ENCODE data around the gene EYA3.

The EYA3 gene

DNA sequence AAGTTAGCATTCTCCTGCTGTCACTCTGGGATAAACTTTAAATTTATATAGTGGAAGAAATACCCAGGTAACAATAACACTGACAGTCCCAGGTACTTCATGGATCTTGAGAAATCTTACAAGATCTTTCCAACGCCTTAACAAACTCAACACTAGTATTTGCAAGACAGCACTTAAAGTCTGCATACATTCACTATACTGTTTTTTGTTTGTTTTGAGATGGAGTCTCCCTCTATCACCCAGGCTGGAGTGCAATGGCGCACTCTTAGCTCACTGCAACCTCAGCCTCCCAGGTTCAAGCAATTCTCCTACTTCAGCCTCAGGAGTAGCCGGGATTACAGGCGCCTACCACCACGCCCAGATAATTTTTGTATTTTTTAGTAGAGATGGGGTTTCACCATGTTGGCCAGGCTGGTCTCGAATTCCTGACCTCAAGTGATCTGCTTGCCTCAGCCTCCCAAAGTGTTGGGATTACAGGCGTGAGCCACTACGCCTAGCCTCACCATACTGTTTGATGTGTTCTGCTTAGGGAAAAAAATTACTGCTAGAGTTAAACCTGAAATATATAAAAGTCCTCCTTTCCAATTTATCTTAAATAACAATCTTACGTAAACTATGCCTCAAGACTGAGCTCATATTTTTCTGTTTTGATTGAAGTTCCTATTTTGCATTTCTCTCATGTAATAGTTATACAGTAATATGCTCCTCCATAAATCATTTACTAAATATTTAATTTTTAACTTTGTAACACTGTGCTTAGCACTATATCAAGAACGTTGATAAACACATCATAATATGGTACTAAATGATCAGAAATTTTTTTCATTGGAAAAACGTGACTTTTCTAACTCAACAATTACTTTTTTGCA, 17.5 kb downstream of the EYA3 start:
- Histone ChIP-seq H3K27ac (ENCODE audit: low read length) (no peak overlapping the region), H3K9me3 (ENCODE audit: control insufficient read depth in 2 of 2, low read length in 2 of 2) (no peaks in the 10 kb centered on the region), H3K27me3 (ENCODE audit: control insufficient read depth in 1 of 2, insufficient read depth in 2 of 2, low read length in 2 of 2) (no peaks in the 10 kb centered on the region), H3K4me3 (ENCODE audit: low read length in 2 of 2) (no peak overlapping the region), H3K9ac (ENCODE audit: low read length in 2 of 2) (no peak overlapping the region), H3K4me1 (ENCODE audit: control insufficient read depth, insufficient read depth, low read length) (no peaks in the 10 kb centered on the region), H3K36me3 (ENCODE audit: control insufficient read depth in 2 of 2, insufficient read depth in 2 of 2, low read length in 2 of 2) (no peaks in the 10 kb centered on the region)

DNA sequence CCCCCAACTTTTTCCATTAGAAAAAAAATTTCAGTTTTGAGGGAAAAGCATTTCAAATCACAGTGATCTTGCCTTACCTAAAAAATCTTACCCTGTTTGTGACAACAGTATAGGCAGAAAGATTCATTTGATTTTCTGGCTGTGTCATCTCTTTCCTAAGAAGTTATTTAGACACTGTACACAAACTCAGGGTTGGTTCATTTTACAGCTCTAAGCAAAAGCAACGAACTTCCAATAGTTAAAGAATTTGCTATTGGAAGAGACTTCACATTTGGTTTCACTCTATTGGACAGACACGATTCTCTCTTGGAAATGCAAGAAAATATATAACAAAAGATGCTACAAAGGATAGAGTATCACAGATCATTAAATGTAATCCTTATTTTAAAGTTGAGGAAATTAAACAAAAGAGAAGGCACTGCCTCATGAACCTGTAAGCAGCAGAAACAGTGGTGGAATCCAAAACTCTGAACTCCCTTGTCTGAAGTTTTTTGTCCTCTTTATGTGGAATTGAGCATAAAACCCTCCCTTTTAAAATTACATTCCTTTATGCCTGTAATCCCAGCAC, 20.8 kb downstream of the EYA3 start:
- Histone ChIP-seq H3K27me3 (ENCODE audit: control insufficient read depth in 1 of 2, insufficient read depth in 2 of 2, low read length in 2 of 2) (no peaks in the 10 kb centered on the region), H3K27ac (ENCODE audit: low read length) (no peak overlapping the region), H3K9ac (ENCODE audit: low read length in 2 of 2) (no peak overlapping the region), H3K4me1 (ENCODE audit: control insufficient read depth, insufficient read depth, low read length) (no peaks in the 10 kb centered on the region), H3K9me3 (ENCODE audit: control insufficient read depth in 2 of 2, low read length in 2 of 2) (no peaks in the 10 kb centered on the region), H3K4me3 (ENCODE audit: low read length in 2 of 2) (no peak overlapping the region), H3K36me3 (ENCODE audit: control insufficient read depth in 2 of 2, insufficient read depth in 2 of 2, low read length in 2 of 2) (no peaks in the 10 kb centered on the region)

DNA sequence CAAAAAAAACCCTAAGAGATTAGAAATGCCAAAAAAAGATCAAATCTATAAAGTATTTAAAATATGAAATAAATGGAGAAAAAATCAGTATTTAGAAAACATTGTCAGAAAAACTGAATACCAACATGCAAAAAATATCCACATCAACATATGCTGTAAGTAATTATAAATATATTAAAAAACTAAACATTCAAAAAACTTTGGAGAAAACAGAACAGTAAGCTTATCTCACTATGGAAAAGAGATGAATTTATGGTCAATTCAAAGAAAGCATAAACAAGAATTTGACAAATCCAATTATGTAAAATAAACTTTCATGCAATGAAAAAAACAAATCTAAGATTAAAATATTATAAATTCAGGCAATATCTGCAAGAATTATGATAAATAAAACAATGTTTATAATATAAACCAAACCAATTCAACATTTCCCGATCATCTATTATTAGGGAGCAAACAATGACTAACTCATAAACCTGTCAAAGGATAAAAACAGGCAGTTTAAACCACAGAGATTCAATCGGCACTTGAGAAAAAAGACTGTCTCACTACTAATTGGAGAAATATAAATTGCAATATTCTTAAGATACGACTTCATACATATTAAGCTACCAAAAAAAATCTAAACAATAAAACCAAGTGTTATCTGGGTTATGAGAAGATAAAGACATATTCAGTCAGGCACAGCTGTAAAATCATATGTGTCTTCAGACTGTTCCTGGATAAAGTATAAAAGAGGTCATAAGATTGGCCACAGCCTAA, 21.8 kb downstream of the EYA3 start:
- no peak overlapping the region for H3K4me3 ChIP-seq (ENCODE audit: low read length in 2 of 2)
- H3K36me3 ChIP-seq (ENCODE audit: control insufficient read depth in 2 of 2, insufficient read depth in 2 of 2, low read length in 2 of 2) = no peaks in the 10 kb centered on the region
- no peaks in the 10 kb centered on the region for H3K9me3 ChIP-seq (ENCODE audit: control insufficient read depth in 2 of 2, low read length in 2 of 2)
- no peak overlapping the region for H3K9ac ChIP-seq (ENCODE audit: low read length in 2 of 2)
- no peak overlapping the region for H3K27ac ChIP-seq (ENCODE audit: low read length)
- no peaks in the 10 kb centered on the region for H3K4me1 ChIP-seq (ENCODE audit: control insufficient read depth, insufficient read depth, low read length)
- H3K27me3 ChIP-seq (ENCODE audit: control insufficient read depth in 1 of 2, insufficient read depth in 2 of 2, low read length in 2 of 2) = no peaks in the 10 kb centered on the region

DNA sequence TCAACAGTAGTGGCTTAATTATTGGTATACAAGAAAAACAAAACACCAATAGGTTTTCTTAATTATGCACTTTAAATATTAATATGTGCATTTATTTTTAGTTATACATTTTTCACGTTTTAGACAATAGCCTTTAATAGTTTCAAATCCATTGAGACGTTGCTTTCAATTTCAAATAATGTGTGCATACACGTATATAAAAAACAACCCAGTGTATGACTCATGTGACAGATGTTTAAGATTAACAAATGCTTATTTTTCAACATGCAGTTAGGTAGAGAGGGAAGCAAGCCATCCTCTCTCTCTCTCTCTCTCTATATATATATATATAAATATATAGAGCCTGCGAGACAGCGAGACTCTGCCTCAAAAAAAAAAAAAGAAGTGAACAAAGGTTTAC, 24.3 kb downstream of the EYA3 start:
- H3K4me3 ChIP-seq (ENCODE audit: low read length in 2 of 2) = no peak overlapping the region
- no peak overlapping the region for H3K27ac ChIP-seq (ENCODE audit: low read length)
- no peaks in the 10 kb centered on the region for H3K36me3 ChIP-seq (ENCODE audit: control insufficient read depth in 2 of 2, insufficient read depth in 2 of 2, low read length in 2 of 2)

DNA sequence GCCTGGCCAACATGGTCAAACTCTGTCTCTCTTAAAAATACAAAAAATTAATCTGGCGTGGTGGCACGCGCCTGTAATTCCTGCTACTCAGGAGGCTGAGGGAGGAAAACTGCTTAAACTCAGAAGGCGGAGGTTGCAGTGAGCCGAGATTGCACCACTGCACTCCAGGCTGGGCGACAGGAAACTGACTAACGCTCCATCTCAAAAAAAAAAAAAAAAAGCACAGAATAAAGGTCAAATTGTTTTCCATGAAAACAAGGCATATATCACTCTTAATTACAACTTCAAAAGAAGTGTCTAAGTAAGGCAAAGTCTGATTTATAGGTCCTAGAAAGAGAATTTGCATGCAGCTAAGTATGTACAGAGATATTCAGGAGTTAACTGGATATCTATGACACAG, 25.6 kb downstream of the EYA3 start:
- no peak overlapping the region for H3K4me3 ChIP-seq (ENCODE audit: low read length in 2 of 2)
- no peak overlapping the region for H3K27ac ChIP-seq (ENCODE audit: low read length)
- H3K36me3 ChIP-seq (ENCODE audit: control insufficient read depth in 2 of 2, insufficient read depth in 2 of 2, low read length in 2 of 2) = no peaks in the 10 kb centered on the region
- H3K4me1 ChIP-seq (ENCODE audit: control insufficient read depth, insufficient read depth, low read length) = no peaks in the 10 kb centered on the region
- no peak overlapping the region for H3K9ac ChIP-seq (ENCODE audit: low read length in 2 of 2)
- no peaks in the 10 kb centered on the region for H3K9me3 ChIP-seq (ENCODE audit: control insufficient read depth in 2 of 2, low read length in 2 of 2)
- no peaks in the 10 kb centered on the region for H3K27me3 ChIP-seq (ENCODE audit: control insufficient read depth in 1 of 2, insufficient read depth in 2 of 2, low read length in 2 of 2)

More for the DNA sequence above, 24.3 kb downstream of the EYA3 start:
- no peak overlapping the region for H3K9ac ChIP-seq (ENCODE audit: low read length in 2 of 2)
- H3K4me1 ChIP-seq (ENCODE audit: control insufficient read depth, insufficient read depth, low read length) = no peaks in the 10 kb centered on the region
- no peaks in the 10 kb centered on the region for H3K27me3 ChIP-seq (ENCODE audit: control insufficient read depth in 1 of 2, insufficient read depth in 2 of 2, low read length in 2 of 2)
- H3K9me3 ChIP-seq (ENCODE audit: control insufficient read depth in 2 of 2, low read length in 2 of 2) = no peaks in the 10 kb centered on the region

DNA sequence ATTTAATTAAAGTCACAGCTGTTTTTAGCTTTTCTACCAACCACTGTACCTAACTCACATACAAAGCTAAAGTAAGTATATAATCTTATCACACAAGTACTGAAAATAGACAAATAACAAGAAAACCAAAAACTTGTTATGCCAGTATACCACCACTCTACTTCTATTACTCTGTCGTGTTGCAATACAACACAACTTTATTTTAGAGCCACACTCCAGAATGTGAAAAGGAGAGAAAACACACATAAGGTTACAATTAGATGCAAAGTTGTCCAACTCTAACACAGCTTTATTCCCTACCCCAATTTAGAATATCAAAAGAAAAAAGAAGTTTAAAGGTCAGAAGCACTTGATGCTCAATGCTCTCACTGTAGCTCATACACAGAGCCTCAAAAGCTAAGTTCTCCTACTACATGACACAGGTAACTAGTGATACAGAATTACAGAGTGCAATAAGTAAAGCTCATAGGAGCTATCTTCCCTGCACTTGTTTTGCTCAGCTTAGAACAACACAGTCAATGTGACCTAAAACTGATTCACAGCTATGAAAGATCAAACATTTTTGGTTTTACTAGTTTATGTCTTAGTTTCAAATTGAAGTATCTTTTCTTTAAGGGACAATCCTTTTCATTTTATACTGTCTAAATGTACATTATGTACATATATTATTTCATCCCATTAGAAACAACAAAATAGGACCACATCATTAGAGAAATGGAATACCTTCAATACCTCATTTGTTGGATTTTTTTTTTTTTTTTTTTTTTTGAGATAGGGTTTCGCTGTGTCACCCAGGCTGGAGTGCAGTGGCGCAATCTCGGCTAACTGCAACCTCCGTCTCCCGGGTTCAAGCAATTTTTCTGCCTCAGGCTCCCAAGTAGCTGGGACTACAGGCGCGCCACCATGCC, 29.2 kb downstream of the EYA3 start:
- H3K4me3 ChIP-seq (ENCODE audit: low read length in 2 of 2) = no peak overlapping the region
- H3K36me3 ChIP-seq (ENCODE audit: control insufficient read depth in 2 of 2, insufficient read depth in 2 of 2, low read length in 2 of 2) = no peaks in the 10 kb centered on the region
- H3K4me1 ChIP-seq (ENCODE audit: control insufficient read depth, insufficient read depth, low read length) = no peaks in the 10 kb centered on the region
- H3K27ac ChIP-seq (ENCODE audit: low read length) = no peak overlapping the region
- no peaks in the 10 kb centered on the region for H3K27me3 ChIP-seq (ENCODE audit: control insufficient read depth in 1 of 2, insufficient read depth in 2 of 2, low read length in 2 of 2)
- H3K9ac ChIP-seq (ENCODE audit: low read length in 2 of 2) = no peak overlapping the region
- no peaks in the 10 kb centered on the region for H3K9me3 ChIP-seq (ENCODE audit: control insufficient read depth in 2 of 2, low read length in 2 of 2)

DNA sequence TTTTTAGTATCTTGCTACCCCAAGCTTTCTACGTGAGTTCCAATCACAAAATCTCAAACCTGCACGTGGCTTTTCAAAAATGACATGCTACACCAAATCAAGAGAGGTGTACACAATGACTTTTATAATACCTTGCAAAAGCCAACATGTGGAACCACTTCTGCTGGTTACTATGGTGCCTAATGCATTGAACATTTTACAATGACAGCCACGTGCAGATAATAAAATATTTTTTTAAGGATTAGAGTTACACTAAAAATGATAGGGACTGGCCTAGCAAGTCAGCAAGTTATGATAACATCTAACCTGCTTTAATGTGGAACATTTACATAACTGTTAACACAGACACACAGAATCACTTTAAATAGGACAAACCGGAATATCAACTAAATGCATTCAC, 30.2 kb downstream of the EYA3 start:
- Histone ChIP-seq H3K4me3 (ENCODE audit: low read length in 2 of 2) (no peak overlapping the region), H3K9me3 (ENCODE audit: control insufficient read depth in 2 of 2, low read length in 2 of 2) (no peaks in the 10 kb centered on the region), H3K4me1 (ENCODE audit: control insufficient read depth, insufficient read depth, low read length) (no peaks in the 10 kb centered on the region), H3K27me3 (ENCODE audit: control insufficient read depth in 1 of 2, insufficient read depth in 2 of 2, low read length in 2 of 2) (no peaks in the 10 kb centered on the region), H3K27ac (ENCODE audit: low read length) (no peak overlapping the region), H3K9ac (ENCODE audit: low read length in 2 of 2) (no peak overlapping the region), H3K36me3 (ENCODE audit: control insufficient read depth in 2 of 2, insufficient read depth in 2 of 2, low read length in 2 of 2) (no peaks in the 10 kb centered on the region)

DNA sequence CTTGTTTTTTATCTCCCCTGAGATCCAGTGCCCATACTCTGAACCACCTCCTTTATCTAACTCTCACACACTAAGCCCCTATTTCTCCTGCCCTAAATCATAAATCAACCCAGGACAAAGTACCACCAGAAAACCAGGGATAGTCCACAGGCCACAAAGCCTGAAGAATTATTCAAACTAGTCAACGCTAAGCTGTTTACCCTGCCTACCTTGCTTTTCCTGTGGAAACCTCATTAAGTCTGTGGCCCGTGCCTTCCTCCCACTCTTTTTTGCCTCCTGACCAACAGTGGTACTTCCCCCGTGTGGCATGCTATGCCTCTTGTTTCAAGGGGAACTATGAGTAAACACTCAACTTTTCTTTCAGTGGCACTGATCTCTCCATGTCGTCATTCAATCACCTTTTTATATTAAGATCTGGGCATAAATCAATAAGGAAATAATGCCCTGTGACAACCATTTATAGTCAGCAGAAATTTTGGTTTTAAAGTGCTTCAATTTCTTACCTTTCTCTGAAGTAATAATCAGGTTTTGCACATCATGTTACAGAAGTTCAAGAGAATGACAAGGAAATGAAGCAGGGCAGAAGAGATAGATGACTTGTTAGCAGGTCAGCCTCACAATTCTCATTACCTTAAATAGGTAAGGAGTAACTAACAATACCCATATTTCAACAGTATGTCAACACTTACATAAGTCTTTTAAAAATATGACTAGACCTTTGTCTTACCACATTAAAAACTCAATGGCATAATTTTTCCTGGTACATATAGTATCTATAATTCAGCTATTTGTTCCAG, 32.1 kb downstream of the EYA3 start:
- Histone ChIP-seq H3K36me3 (ENCODE audit: control insufficient read depth in 2 of 2, insufficient read depth in 2 of 2, low read length in 2 of 2) (no peaks in the 10 kb centered on the region), H3K4me3 (ENCODE audit: low read length in 2 of 2) (no peak overlapping the region), H3K4me1 (ENCODE audit: control insufficient read depth, insufficient read depth, low read length) (no peaks in the 10 kb centered on the region), H3K27ac (ENCODE audit: low read length) (no peak overlapping the region), H3K9me3 (ENCODE audit: control insufficient read depth in 2 of 2, low read length in 2 of 2) (no peaks in the 10 kb centered on the region), H3K9ac (ENCODE audit: low read length in 2 of 2) (no peak overlapping the region), H3K27me3 (ENCODE audit: control insufficient read depth in 1 of 2, insufficient read depth in 2 of 2, low read length in 2 of 2) (no peaks in the 10 kb centered on the region)

DNA sequence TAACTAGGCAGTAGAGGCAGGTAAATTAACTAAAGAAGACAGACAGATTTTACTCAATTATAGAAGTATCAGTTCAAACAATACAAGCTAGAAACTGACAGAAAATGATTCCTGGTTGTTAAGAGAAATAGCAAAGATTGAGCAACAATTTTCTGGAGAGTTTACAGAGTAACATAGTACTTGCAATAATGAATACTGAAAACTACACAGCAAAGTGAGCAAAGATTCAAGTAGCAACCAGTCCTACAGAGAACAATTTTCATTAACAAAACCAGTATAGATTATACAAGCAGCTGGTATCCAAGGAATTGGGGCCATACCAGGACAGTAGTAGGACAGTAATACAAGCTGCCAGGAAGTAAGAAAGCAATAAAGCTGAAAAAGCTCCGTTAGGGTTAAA, 37.6 kb downstream of the EYA3 start:
- Histone ChIP-seq H3K4me1 (ENCODE audit: control insufficient read depth, insufficient read depth, low read length) (no peaks in the 10 kb centered on the region), H3K9me3 (ENCODE audit: control insufficient read depth in 2 of 2, low read length in 2 of 2) (no peaks in the 10 kb centered on the region), H3K9ac (ENCODE audit: low read length in 2 of 2) (no peak overlapping the region), H3K36me3 (ENCODE audit: control insufficient read depth in 2 of 2, insufficient read depth in 2 of 2, low read length in 2 of 2) (peaks cover 0 to 8% of the 10 kb centered on the region in 2 donors), H3K27me3 (ENCODE audit: control insufficient read depth in 1 of 2, insufficient read depth in 2 of 2, low read length in 2 of 2) (no peaks in the 10 kb centered on the region), H3K27ac (ENCODE audit: low read length) (no peak overlapping the region), H3K4me3 (ENCODE audit: low read length in 2 of 2) (no peak overlapping the region)

DNA sequence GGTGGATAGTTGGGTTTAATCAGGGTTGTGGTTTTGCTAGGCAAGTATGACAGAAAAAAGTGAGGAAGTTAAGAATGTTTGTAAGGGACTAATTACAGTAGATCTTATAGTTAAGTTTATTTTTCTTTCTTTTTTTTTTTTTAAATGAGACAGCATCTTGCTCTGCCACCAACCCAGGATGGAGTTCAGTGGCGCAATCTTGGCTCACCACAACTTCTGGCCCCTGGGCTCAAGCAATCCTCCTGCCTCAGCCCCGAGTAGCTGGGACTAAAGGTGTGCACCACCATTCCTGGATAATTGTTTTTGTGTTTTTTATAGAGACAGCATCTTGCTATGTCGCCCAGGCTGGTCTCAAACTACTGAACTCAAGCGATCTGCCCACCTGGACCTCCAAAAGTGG, 41.7 kb downstream of the EYA3 start:
- Histone ChIP-seq H3K27ac (ENCODE audit: low read length) (no peak overlapping the region), H3K4me3 (ENCODE audit: low read length in 2 of 2) (no peak overlapping the region), H3K36me3 (ENCODE audit: control insufficient read depth in 2 of 2, insufficient read depth in 2 of 2, low read length in 2 of 2) (peaks cover 0 to 8% of the 10 kb centered on the region in 2 donors), H3K4me1 (ENCODE audit: control insufficient read depth, insufficient read depth, low read length) (no peaks in the 10 kb centered on the region), H3K27me3 (ENCODE audit: control insufficient read depth in 1 of 2, insufficient read depth in 2 of 2, low read length in 2 of 2) (no peaks in the 10 kb centered on the region), H3K9ac (ENCODE audit: low read length in 2 of 2) (no peak overlapping the region), H3K9me3 (ENCODE audit: control insufficient read depth in 2 of 2, low read length in 2 of 2) (no peaks in the 10 kb centered on the region)
